GM19324 (cell line): Measurements from ENCODE around the gene LHFPL2.

Experiments
- ATAC-seq: cut with Tn5 transposase; IDR thresholded peaks from one replicate; pipeline ENCODE4 v1.9.1; 2021; ENCODE audit warnings: mild to moderate bottlenecking, moderate library complexity; ENCODE audit not compliant: unreplicated experiment, low FRiP score

The LHFPL2 gene

GRCh38 chr5:78509145-78509865 is 139.3 kb downstream of the LHFPL2 start:
- ATAC-seq, result no peak

- ATAC-seq, result no peak
Measured at GRCh38 chr5:78508186-78508765, 140.3 kb downstream of the LHFPL2 start.

GRCh38 chr5:78507531-78507930 is 141.0 kb downstream of the LHFPL2 start:
- no peak for ATAC-seq

DNA sequence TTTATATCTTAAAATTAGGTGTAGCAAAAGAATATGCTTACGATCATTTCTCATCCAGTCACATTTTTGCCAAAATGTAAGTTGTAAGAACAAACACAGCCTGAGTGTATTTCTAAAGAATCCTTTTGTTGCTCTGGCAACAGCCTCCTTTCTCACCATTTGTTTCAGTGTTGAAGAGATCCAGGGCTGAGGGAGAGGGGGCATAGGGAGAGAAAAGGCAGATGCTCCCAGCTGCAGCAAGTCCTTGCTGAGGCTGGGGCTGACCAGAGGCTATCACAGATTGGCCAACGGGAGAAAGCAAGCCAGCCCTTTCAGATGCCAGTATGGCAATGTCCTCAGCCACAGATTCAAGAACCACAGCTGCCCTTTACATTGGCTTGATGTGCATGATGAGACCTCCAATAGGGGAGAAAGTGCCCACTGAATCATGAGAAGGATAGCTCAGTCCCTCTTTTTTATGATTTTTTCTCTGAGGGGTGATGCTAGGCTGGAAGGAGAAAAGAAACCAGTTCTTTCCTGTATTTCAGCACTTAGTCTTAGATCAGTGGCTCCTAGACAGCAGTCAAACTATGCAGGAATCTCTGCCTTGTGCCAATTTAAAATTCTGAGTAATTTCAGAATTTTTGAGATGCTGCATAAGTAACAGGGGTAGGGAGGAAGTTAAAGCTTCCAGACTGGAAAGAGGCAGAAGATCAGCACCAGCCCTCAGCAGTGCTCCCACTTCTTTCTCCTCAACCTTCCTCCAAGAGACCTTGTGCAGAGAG is 142.1 kb downstream of the LHFPL2 start:
- no peak for ATAC-seq

- ATAC-seq, result no peak
Measured at GRCh38 chr5:78505860-78506259, 142.7 kb downstream of the LHFPL2 start.

DNA sequence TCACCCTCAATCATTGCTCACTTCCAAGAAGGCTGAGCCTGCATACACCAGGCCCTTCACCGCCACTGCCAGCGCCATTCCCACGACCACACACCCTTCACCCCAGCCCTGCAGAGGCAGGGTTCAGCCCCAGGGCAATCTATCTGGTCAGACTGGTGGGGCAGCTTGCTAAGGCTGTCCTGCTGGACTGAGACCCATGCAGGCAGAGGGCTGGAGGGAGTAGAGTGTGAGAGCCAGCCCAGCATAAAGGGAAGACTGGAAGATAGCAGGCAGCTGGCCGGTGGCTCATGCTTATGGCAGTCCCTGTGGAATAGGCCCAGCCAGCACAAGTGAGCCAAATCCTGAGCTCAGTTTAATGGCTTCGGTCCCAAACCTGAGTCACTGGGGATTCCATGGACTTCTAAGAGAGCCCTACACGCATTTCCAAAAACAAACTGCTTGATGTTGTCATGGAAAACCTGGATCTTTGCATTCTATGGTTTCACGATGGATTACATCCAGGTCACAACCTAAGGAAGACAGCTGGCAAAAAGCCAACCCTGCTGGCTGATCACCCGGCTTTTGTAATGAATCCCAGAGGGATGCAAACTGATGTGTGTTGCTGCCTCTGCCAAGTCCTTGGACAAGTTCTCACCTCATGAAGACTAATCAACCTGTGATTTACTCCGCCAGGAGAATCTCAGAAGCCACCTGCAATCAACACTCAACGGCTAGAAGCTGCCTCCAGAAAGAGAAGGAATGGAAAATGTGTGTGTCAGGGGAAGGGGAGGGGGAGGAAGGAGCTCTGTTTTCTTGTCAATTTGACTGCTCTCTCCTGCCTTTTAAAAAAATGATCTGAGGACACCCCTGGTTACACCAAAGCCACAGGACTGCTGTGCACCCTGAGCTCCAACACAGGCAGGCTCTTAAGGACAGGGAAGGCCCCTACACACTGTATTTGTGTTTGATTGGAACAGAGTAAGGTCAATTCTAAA is 143.6 kb downstream of the LHFPL2 start:
- ATAC-seq, result no peak

- ATAC-seq, result no peak
Measured at GRCh38 chr5:78503958-78504653, 144.5 kb downstream of the LHFPL2 start.

DNA sequence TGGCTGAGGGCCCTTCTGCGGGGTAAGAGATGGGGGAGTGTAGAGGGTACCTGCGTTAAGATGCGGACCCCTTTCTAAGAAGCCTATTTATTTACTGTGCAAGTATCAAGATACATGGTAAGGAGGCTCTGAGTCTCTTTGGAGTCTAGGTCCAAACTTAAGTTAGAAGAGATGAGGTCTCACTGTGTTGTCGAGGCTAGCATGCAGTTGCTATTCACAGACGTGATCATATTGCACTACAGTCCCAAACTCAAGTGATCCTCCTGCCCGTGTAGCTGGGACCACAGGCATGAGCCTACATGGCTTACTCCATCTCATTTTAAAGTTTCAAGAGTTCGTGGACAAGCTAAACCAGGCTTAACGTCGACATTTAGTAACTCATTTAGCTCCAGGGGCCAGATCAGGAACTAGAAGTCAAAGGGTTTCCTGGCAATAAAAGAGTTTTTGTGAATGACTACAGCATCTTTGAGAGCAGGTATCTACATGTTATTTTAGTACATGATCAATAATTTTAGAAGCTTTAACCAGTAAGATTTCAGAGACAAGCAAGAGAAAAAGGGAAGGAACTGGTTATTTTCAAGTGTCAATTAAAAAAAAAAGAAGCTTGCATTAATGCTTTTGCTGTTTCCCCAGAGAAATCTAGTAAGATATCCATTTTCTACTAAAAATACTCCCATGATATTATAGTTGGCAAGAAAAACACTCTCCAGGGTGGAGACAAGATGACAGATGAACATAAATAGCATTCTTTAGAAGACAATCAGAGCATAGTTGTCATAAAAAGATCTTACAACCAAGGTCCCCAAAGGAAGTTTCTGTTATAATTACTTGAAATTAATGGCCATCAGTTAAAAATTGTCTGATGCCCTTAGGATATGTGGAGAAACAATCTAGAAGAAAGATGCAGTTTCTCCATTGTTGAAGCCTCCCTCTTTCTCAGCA is 146.9 kb downstream of the LHFPL2 start:
- ATAC-seq, result no peak

- no peak for ATAC-seq
Measured at GRCh38 chr5:78500871-78501270, 147.7 kb downstream of the LHFPL2 start.

DNA sequence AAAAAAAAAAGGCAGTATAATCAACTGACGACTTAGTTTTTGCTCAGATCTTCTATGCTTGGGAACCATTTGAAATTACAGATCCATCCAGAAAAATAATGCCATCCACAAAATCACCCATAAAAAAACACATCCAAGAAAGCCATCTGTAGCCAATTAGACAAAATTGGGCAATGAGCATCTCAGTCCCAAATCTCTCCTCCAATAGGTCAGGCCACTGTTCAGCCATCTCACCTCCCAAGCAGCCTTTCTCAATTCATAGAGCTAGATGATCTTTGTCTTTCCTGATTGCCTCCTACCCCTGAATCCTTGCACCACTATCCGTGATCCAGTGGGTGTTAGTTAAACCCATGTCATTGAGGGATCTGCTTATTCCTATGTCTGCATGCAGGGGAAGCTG is 148.5 kb downstream of the LHFPL2 start:
- no peak for ATAC-seq

DNA sequence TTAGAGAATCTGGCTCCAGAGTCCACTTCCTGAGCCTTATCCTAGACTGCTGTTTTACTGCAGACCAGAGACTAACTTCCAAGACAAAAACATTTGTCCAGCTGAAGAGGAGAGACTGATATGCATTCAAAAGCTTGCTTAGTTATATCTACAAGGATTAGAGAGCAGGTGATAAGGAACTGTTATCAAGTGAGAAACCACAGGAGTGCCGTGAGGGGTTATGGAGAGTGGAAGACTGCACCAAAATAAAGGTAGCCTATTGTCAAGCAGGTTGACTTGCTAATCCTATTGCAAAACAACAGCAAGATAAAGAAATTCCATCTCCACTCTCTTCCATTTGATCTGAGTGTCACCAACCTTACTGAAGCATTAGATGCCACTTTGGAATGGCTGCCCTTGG is 149.1 kb downstream of the LHFPL2 start:
- ATAC-seq, result no peak

DNA sequence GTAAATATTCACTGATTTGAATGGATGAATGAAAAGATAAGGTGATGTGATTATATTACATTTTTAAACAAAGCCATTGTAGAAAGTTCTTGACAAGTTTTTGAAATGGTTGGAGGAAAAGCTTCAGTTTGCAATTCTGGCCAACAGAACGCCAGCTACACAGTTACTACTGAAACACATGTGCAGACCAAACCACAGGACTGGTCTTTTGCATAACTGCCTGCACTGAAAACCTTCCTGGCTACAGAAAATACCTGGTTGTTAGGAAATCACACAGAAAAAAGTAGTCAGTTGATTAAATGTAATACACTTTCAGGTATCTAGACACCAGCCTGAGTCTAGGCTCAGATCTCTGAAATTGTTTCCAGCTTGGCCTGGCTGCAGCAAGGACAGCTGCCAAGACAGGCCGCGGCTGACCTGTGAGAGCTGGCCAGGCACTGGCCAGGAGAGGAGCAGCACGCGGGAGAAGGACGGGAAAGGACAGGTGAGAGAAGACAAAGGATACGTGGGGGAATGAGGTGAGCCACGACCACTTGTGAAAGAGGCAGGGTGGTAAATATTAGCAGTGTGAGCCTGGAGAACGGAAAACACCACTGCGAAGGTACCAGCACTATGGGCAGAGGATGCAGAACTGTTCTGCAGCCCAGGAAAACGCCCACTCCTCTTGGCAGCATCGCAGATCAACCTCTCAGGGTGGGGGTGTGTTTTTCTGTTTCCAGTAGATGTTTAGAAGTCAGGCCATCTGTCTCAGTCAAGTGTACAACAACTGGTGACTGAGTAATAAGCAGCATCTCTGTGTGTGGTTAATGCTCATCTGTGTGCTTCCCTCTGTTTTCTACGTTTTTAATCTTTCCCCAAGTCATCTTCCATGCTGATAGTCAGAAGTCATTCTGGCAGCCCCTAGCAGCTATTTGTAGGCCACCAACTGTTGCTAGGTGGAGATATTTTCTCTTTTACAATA is 150.7 kb downstream of the LHFPL2 start:
- ATAC-seq, result peak; percentile 46

DNA sequence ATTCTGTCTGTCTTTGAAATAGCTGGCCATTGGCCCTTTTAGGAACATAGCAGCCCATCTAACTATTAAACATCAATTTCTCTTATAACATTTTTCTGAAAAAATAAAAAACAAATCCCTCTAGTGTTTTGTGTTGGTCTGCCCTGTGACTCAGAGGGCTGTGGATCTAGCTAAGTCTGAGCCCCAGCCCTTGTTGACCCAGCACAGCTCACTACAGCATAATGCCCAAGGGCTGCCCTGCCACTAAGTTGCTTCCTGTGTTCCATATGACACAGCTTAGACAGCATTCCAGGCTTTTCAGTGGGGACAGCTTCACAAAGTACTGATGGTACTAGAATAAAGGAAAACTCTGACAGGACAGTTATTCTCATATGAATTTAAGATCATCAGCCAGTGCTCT is 152.2 kb downstream of the LHFPL2 start:
- ATAC-seq, result no peak

GRCh38 chr5:78495800-78496199 is 152.8 kb downstream of the LHFPL2 start:
- no peak for ATAC-seq

- ATAC-seq, result no peak
Measured at GRCh38 chr5:78492650-78493049, 155.9 kb downstream of the LHFPL2 start.

DNA sequence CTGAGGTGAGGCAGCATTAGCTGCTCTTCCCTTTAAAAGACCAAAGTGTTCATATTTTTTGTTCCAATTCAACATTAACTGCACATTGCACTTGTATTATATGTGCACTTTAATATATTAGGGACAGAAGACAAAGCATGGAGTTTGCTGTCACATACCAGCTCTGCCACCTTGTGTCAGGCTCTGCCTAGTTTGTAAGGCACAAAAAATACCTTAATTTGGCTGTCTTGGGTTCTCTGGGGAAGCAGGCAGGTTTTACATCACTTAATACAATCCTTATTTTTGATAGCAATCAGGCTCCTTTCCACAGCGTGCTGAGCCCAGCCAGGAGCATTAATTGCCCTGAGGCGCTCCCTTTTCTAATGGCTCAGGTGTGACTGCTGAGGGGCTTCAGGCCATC is 156.3 kb downstream of the LHFPL2 start:
- ATAC-seq, result no peak

DNA sequence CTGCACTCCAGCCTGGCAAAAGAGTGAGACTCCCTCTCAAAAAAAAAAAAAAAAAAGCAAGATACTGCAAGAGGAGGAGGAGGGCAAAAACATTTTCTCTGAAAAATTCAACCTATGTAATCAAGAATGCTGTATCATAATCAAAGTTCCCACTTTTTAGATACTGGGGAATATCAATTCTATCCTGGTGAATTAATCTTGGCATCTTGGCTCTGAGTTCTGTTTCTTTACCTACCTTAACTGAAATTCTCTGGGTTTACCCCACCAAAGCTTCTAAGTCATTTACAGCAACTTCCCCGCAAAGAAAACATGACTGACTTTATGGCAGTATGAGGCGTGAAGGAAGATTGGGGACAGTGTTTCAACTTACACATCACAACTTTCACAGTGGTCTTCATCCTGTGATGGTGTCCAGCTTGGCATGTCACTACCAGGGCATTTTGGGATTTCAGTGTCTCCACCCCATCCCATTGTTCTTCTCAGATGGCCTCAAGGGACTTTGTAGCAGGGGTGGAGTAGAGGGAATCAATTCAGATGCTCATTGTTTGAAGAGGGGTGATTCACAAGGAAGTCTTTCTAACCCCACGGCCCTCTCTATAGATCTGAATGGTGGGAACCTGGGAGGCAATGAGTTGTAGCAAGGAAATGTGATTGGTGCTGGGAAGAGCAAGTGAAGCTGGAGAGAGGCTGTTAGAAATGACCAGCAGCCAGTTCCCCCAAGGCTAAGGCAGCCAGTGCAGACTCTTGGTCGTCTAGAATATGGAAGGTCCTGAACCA is 157.7 kb downstream of the LHFPL2 start:
- ATAC-seq, result no peak
